ENCODE results near the gene THAP8.
A peak's percentile ranks its signal among the peaks of the same experiment; 100 is the strongest.

The THAP8 gene

DNA sequence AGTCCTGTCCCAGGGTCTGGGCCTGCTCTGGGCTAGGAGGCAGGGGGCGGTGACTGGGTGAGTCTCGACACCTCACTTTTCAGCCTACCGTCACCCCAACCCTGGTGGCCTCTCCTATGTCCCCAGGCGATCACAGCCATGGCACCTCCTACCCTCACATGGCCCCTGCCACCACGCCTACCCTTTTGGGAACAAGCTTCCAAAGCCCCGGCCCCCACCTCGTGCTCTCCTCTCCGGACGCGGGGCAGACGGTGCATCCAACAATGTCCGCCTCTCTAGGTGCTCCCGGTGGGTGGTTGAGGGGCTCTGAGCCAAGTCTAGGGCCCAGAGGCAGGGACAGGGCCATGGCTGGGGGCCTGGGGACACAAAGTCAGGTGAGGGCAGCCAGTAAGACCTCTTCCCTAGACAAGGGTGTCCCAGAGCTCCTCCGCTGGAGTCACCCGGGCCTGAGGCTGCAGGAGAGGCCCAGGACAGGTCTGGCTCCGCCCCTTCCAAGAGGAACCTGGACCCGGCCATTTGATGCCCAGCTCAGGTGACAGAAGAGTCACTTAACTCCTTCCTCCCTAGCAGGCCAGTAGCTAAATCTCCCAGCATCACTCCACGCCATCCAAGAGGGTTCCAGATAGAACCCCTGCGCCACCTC is 45.6 kb downstream of the THAP8 start, which contains the start of gene SYNE4:
Gene SYNE4, minus strand, starts transcription at position 478 of the 643 bp plus-strand sequence. Its CDS starts 132 bp downstream, at position 346.
- DNase-seq (ENCODE audit: extremely low read depth, low read depth), result no peak
- H3K4me3 ChIP-seq (replicated peaks; ENCODE audit: low read depth, low read length), result peak within 1 kb of the TSS; percentile 26
- TF ChIP-seq, protein P1, sequence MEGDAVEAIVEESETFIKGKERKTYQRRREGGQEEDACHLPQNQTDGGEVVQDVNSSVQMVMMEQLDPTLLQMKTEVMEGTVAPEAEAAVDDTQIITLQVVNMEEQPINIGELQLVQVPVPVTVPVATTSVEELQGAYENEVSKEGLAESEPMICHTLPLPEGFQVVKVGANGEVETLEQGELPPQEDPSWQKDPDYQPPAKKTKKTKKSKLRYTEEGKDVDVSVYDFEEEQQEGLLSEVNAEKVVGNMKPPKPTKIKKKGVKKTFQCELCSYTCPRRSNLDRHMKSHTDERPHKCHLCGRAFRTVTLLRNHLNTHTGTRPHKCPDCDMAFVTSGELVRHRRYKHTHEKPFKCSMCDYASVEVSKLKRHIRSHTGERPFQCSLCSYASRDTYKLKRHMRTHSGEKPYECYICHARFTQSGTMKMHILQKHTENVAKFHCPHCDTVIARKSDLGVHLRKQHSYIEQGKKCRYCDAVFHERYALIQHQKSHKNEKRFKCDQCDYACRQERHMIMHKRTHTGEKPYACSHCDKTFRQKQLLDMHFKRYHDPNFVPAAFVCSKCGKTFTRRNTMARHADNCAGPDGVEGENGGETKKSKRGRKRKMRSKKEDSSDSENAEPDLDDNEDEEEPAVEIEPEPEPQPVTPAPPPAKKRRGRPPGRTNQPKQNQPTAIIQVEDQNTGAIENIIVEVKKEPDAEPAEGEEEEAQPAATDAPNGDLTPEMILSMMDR (IDR thresholded peaks at IDR 0.05; ENCODE audit: low read depth, low read length, missing control alignments), result no peak

GRCh38 chr19:36006955-36007354 is 47.1 kb downstream of the THAP8 start:
- TF ChIP-seq, protein P1 (IDR thresholded peaks at IDR 0.05; ENCODE audit: low read depth, low read length, missing control alignments), result no peak
- DNase-seq (ENCODE audit: extremely low read depth, low read depth), result no peak
- no peak overlapping the region for H3K4me3 ChIP-seq (replicated peaks; ENCODE audit: low read depth, low read length)

- H3K4me3 ChIP-seq (replicated peaks; ENCODE audit: low read depth, low read length), result no peak overlapping the region
- no peak for DNase-seq (ENCODE audit: extremely low read depth, low read depth)
- TF ChIP-seq, protein P1 (IDR thresholded peaks at IDR 0.05; ENCODE audit: low read depth, low read length, missing control alignments), result no peak
Observed at GRCh38 chr19:36003284-36003683, 50.8 kb downstream of the THAP8 start.

- TF ChIP-seq, protein P1 (IDR thresholded peaks at IDR 0.05; ENCODE audit: low read depth, low read length, missing control alignments), result no peak
- no peak overlapping the region for H3K4me3 ChIP-seq (replicated peaks; ENCODE audit: low read depth, low read length)
- no peak for DNase-seq (ENCODE audit: extremely low read depth, low read depth)
Observed at GRCh38 chr19:36001605-36002004, 52.5 kb downstream of the THAP8 start.

GRCh38 chr19:35996777-35997176 is 57.3 kb downstream of the THAP8 start:
- TF ChIP-seq, protein P1 (IDR thresholded peaks at IDR 0.05; ENCODE audit: low read depth, low read length, missing control alignments), result no peak
- DNase-seq (ENCODE audit: extremely low read depth, low read depth), result no peak
- no peak overlapping the region for H3K4me3 ChIP-seq (replicated peaks; ENCODE audit: low read depth, low read length)

- TF ChIP-seq, protein P1 (IDR thresholded peaks at IDR 0.05; ENCODE audit: low read depth, low read length, missing control alignments), result no peak
- H3K4me3 ChIP-seq (replicated peaks; ENCODE audit: low read depth, low read length), result peak within 1 kb of the TSS; percentile 68
- DNase-seq (ENCODE audit: extremely low read depth, low read depth), result peak; percentile 61
Observed at GRCh38 chr19:35995048-35995993, 58.8 kb downstream of the THAP8 start, which contains the start of gene SDHAF1. Gene SDHAF1 (plus strand): TSS chr19:35995188. CDS start chr19:35995275, 87 bp downstream.

All from HFF-Myc (cell line).